Measurements from ENCODE around the gene BOLL.
"Not testable (repeated sequence)": the region's sequence is repeated elsewhere in the genome, so short reads cannot be mapped to it uniquely, and the experiment has no call there.

Gene BOLL

DNA sequence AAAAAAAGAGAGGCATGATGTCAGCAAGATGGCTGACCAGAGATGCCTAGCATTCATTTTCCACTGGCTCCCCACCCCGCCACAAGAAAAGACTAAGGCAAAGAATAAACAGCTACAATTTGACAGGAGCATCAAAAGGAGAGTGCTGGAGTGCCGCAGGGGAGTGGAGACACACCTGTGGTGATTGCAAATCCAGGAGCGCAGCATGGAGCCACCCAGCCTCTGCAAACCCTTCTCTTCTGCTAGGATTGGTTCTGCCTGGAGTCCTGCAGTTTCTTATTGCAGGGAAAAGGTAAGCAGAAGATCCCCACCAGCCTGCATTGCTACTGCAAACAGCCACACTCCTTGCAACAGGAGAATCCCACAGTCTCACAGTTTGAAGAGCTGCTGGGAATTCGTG lies 26.1 kb downstream of the BOLL start:
- TF ChIP-seq SUZ12 (IDR thresholded peaks at IDR 0.05; ENCODE audit: extremely low read depth, insufficient read depth, insufficient read length) (no peak), ZNF274 (IDR thresholded peaks at IDR 0.05; ENCODE audit: low read depth, low read length) (no peak), YY1 (IDR thresholded peaks at IDR 0.05; ENCODE audit: insufficient read depth, insufficient read length) (no peak)
- no peak overlapping the region for H3K9ac ChIP-seq (ENCODE audit: insufficient read length, low read depth)
- H3K9me3 ChIP-seq (ENCODE audit: insufficient read depth, low read length) = peaks cover 22% of the 10 kb centered on the region
- no peaks in the 10 kb centered on the region for H3K36me3 ChIP-seq (ENCODE audit: insufficient read depth, insufficient read length, low read length)
- DNase-seq (ENCODE audit: low read depth, low spot score) = no peak
- no peaks in the 10 kb centered on the region for H3K27me3 ChIP-seq (ENCODE audit: insufficient read depth, insufficient read length)
- H3K4me1 ChIP-seq (ENCODE audit: insufficient read depth, insufficient read length) = no peaks in the 10 kb centered on the region
- no peak overlapping the region for H3K4me3 ChIP-seq (ENCODE audit: insufficient read length, low read depth)

DNA sequence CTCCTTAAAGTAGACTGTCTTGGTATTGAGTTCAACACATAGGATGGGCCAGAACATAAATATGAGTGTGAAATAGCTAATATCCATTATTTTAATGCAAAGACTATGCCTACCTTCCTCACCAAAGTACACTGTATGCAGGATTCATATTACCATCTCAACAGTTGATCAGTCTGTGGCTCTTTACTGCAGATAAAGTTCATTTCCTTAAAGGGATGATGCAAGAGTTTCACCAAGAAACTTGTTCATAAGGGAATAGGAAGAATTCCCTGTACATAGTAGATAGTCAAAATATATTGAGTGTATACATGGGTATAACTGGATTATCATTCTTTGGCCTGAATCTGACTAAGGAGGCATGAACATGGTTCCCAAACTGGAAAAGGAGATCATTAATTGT lies 44.9 kb downstream of the BOLL start:
- no peak for DNase-seq (ENCODE audit: low read depth, low spot score)
- no peak overlapping the region for H3K9ac ChIP-seq (ENCODE audit: insufficient read length, low read depth)
- H3K27me3 ChIP-seq (ENCODE audit: insufficient read depth, insufficient read length) = no peaks in the 10 kb centered on the region
- H3K4me1 ChIP-seq (ENCODE audit: insufficient read depth, insufficient read length) = no peaks in the 10 kb centered on the region
- TF ChIP-seq YY1 (IDR thresholded peaks at IDR 0.05; ENCODE audit: insufficient read depth, insufficient read length) = no peak
- TF ChIP-seq SUZ12 (IDR thresholded peaks at IDR 0.05; ENCODE audit: extremely low read depth, insufficient read depth, insufficient read length) = no peak
- TF ChIP-seq ZNF274 (IDR thresholded peaks at IDR 0.05; ENCODE audit: low read depth, low read length) = no peak
- H3K4me3 ChIP-seq (ENCODE audit: insufficient read length, low read depth) = no peak overlapping the region
- no peaks in the 10 kb centered on the region for H3K36me3 ChIP-seq (ENCODE audit: insufficient read depth, insufficient read length, low read length)
- no peaks in the 10 kb centered on the region for H3K9me3 ChIP-seq (ENCODE audit: insufficient read depth, low read length)

DNA sequence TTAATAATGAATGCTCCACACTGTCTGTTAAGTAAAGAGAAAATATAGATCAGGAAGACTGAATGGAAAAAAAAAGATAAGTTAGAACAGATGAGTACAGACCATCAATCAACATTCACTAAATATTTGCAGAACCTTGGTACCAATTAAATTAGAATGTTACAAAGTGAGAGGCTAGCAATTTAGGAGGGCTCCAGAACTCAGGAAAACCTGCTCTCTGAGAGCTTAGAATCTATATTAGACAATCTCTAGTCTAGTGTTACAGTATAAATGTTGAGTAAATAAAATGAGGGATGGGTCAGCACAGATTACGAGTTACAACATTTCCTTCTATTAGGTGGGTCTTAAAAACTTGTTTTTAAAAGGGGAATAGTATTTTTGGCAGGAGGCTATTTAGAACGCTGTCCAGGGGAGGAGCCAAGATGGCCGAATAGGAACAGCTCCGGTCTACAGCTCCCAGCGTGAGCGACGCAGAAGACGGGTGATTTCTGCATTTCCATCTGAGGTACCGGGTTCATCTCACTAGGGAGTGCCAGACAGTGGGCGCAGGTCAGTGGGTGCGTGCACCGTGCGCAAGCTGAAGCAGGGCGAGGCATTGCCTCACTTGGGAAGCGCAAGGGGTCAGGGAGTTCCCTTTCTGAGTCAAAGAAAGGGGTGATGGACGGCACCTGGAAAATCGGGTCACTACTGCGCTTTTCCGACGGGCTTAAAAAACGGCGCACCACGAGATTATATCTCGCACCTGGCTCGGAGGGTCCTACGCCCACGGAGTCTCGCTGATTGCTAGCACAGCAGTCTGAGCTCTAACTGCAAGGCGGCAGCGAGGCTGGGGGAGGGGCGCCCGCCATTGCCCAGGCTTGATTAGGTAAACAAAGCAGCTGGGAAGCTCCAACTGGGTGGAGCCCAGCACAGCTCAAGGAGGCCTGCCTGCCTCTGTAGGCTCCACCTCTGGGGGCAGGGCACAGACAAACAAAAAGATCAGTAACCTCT lies 56.3 kb downstream of the BOLL start:
- not testable (repeated sequence) for H3K27me3 ChIP-seq (ENCODE audit: insufficient read depth, insufficient read length); H3K9ac ChIP-seq (ENCODE audit: insufficient read length, low read depth); H3K36me3 ChIP-seq (ENCODE audit: insufficient read depth, insufficient read length, low read length); H3K4me3 ChIP-seq (ENCODE audit: insufficient read length, low read depth); DNase-seq (ENCODE audit: low read depth, low spot score); H3K4me1 ChIP-seq (ENCODE audit: insufficient read depth, insufficient read length)
- peaks cover 10% of the 10 kb centered on the region; the same call in 1 of the 2 replicates for H3K9me3 ChIP-seq (ENCODE audit: insufficient read depth, low read length)

GRCh38 chr2:197727011-197727410 lies 58.1 kb downstream of the BOLL start:
- no peak for DNase-seq (ENCODE audit: low read depth, low spot score)
- H3K9ac ChIP-seq (ENCODE audit: insufficient read length, low read depth) = no peak overlapping the region
- TF ChIP-seq ZNF274 (IDR thresholded peaks at IDR 0.05; ENCODE audit: low read depth, low read length) = no peak
- TF ChIP-seq SUZ12 (IDR thresholded peaks at IDR 0.05; ENCODE audit: extremely low read depth, insufficient read depth, insufficient read length) = no peak
- TF ChIP-seq YY1 (IDR thresholded peaks at IDR 0.05; ENCODE audit: insufficient read depth, insufficient read length) = no peak
- H3K36me3 ChIP-seq (ENCODE audit: insufficient read depth, insufficient read length, low read length) = no peaks in the 10 kb centered on the region
- no peaks in the 10 kb centered on the region for H3K4me1 ChIP-seq (ENCODE audit: insufficient read depth, insufficient read length)
- H3K27me3 ChIP-seq (ENCODE audit: insufficient read depth, insufficient read length) = no peaks in the 10 kb centered on the region
- H3K9me3 ChIP-seq (ENCODE audit: insufficient read depth, low read length) = peaks cover 10% of the 10 kb centered on the region; the same call in 1 of the 2 replicates
- no peak overlapping the region for H3K4me3 ChIP-seq (ENCODE audit: insufficient read length, low read depth)

GRCh38 chr2:197717863-197718262 lies 67.3 kb downstream of the BOLL start:
- no peaks in the 10 kb centered on the region for H3K27me3 ChIP-seq (ENCODE audit: insufficient read depth, insufficient read length)
- no peaks in the 10 kb centered on the region for H3K4me1 ChIP-seq (ENCODE audit: insufficient read depth, insufficient read length)
- no peak overlapping the region for H3K9ac ChIP-seq (ENCODE audit: insufficient read length, low read depth)
- H3K4me3 ChIP-seq (ENCODE audit: insufficient read length, low read depth) = no peak overlapping the region
- H3K36me3 ChIP-seq (ENCODE audit: insufficient read depth, insufficient read length, low read length) = peaks cover 12% of the 10 kb centered on the region
- TF ChIP-seq YY1 (IDR thresholded peaks at IDR 0.05; ENCODE audit: insufficient read depth, insufficient read length) (no peak), ZNF274 (IDR thresholded peaks at IDR 0.05; ENCODE audit: low read depth, low read length) (no peak), SUZ12 (IDR thresholded peaks at IDR 0.05; ENCODE audit: extremely low read depth, insufficient read depth, insufficient read length) (no peak)
- H3K9me3 ChIP-seq (ENCODE audit: insufficient read depth, low read length) = no peaks in the 10 kb centered on the region
- DNase-seq (ENCODE audit: low read depth, low spot score) = no peak

DNA sequence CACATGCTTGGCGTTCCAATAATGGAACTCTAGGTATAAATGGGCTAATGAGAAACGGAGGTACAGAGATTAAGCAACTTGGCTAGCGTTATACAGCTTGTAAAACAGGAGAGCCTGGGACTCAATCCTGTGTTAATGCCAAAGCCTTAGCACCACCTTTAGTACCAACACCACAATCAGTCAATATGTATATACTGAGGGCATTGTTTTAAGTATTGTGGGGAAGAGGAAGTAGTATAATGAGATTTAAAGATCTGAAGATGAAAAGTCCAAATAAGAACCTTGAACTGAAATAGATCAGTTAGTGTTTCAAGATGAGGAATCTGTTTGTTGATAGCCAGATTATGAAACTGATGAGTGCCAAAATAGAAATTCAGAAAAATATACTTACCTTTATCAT lies 71.8 kb downstream of the BOLL start:
- Histone ChIP-seq H3K9ac (ENCODE audit: insufficient read length, low read depth) (no peak overlapping the region), H3K9me3 (ENCODE audit: insufficient read depth, low read length) (no peaks in the 10 kb centered on the region), H3K27me3 (ENCODE audit: insufficient read depth, insufficient read length) (no peaks in the 10 kb centered on the region), H3K4me3 (ENCODE audit: insufficient read length, low read depth) (no peak overlapping the region), H3K4me1 (ENCODE audit: insufficient read depth, insufficient read length) (no peaks in the 10 kb centered on the region), H3K36me3 (ENCODE audit: insufficient read depth, insufficient read length, low read length) (peaks cover 46% of the 10 kb centered on the region)
- TF ChIP-seq ZNF274 (IDR thresholded peaks at IDR 0.05; ENCODE audit: low read depth, low read length) (no peak), SUZ12 (IDR thresholded peaks at IDR 0.05; ENCODE audit: extremely low read depth, insufficient read depth, insufficient read length) (no peak), YY1 (IDR thresholded peaks at IDR 0.05; ENCODE audit: insufficient read depth, insufficient read length) (no peak)
- no peak for DNase-seq (ENCODE audit: low read depth, low spot score)

- Histone ChIP-seq H3K36me3 (ENCODE audit: insufficient read depth, insufficient read length, low read length) (peaks cover 59% of the 10 kb centered on the region), H3K9ac (ENCODE audit: insufficient read length, low read depth) (no peak overlapping the region), H3K9me3 (ENCODE audit: insufficient read depth, low read length) (no peaks in the 10 kb centered on the region), H3K4me1 (ENCODE audit: insufficient read depth, insufficient read length) (peaks cover 3% of the 10 kb centered on the region), H3K4me3 (ENCODE audit: insufficient read length, low read depth) (no peak overlapping the region), H3K27me3 (ENCODE audit: insufficient read depth, insufficient read length) (no peaks in the 10 kb centered on the region)
- TF ChIP-seq SUZ12 (IDR thresholded peaks at IDR 0.05; ENCODE audit: extremely low read depth, insufficient read depth, insufficient read length) = no peak
- DNase-seq (ENCODE audit: low read depth, low spot score) = no peak
Observed at GRCh38 chr2:197711578-197711977, 73.5 kb downstream of the BOLL start.
